ENCODE results near the gene LEPROT.

The LEPROT gene

DNA sequence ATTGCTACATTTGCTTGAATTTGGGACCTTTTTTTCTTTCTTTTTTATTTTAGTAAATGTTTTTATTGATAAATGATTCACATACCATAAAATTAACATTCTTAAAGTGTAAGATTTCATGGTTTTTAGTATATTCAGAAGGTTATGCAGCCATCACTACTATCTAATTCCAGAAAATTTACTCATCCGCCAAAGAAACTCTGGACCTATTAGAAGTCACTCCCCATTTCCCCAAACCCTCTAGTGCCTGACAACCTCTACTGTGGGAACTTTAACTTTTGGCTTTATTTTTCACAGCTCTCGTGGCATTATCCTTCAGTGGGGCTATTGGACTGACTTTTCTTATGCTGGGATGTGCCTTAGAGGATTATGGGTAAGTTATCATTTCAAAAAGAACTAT is 4.5 kb downstream of the LEPROT start:
- Histone ChIP-seq H3K9me3 (ENCODE audit: insufficient read depth, low read length, severe bottlenecking) (no peaks in the 10 kb centered on the region), H2AFZ (ENCODE audit: low read depth, low read length) (no peak overlapping the region), H3K79me2 (ENCODE audit: insufficient read depth, low read length) (peaks cover 21% of the 10 kb centered on the region), H3K4me3 (ENCODE audit: low read depth in 1 of 2, low read length in 2 of 2) (no peak overlapping the region), H3K9ac (ENCODE audit: low read depth, low read length) (no peak overlapping the region), H3K36me3 (ENCODE audit: insufficient read depth, low read length) (peaks cover 30% of the 10 kb centered on the region), H3K27ac (ENCODE audit: low read length) (no peak overlapping the region), H3K4me2 (ENCODE audit: insufficient read depth, low read length) (no peak overlapping the region), H4K20me1 (ENCODE audit: insufficient read depth, low read length) (no peaks in the 10 kb centered on the region), H3K4me1 (ENCODE audit: insufficient read depth, low read length) (peaks cover 19% of the 10 kb centered on the region), H3K27me3 (ENCODE audit: insufficient read depth, low read length, poor library complexity) (no peaks in the 10 kb centered on the region)
- ATAC-seq (ENCODE audit: insufficient read depth, low read depth), result no peak
- TF ChIP-seq EZH2 (IDR thresholded peaks at IDR 0.05; ENCODE audit: borderline replicate concordance, low read depth, low read length, severe bottlenecking), result no peak
- TF ChIP-seq, protein P1, sequence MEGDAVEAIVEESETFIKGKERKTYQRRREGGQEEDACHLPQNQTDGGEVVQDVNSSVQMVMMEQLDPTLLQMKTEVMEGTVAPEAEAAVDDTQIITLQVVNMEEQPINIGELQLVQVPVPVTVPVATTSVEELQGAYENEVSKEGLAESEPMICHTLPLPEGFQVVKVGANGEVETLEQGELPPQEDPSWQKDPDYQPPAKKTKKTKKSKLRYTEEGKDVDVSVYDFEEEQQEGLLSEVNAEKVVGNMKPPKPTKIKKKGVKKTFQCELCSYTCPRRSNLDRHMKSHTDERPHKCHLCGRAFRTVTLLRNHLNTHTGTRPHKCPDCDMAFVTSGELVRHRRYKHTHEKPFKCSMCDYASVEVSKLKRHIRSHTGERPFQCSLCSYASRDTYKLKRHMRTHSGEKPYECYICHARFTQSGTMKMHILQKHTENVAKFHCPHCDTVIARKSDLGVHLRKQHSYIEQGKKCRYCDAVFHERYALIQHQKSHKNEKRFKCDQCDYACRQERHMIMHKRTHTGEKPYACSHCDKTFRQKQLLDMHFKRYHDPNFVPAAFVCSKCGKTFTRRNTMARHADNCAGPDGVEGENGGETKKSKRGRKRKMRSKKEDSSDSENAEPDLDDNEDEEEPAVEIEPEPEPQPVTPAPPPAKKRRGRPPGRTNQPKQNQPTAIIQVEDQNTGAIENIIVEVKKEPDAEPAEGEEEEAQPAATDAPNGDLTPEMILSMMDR (IDR thresholded peaks at IDR 0.05; ENCODE audit: borderline replicate concordance, extremely low read depth, low read length, poor library complexity, severe bottlenecking), result no peak
- DNase-seq, result no peak

DNA sequence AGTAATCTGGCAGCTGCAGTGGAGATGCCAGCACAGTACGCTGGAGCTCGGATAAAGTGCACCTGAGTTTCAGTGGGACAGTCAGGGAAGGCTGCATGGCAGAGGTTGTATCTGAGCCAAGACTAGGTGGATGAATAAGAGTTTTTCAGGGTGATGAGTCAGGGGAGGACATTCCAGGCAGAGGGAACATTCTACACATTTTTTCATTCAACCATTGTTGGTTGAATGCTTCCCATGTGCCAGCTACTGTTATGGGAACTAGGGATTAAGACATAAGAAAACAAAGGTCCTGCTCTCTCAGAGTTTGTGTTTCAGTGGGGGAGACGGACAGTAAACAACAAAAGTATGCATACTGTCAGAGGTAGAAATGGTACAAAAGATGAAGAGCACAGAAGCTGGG is 5.2 kb downstream of the LEPROT start:
- H3K36me3 ChIP-seq (ENCODE audit: insufficient read depth, low read length), result peaks cover 33% of the 10 kb centered on the region

DNA sequence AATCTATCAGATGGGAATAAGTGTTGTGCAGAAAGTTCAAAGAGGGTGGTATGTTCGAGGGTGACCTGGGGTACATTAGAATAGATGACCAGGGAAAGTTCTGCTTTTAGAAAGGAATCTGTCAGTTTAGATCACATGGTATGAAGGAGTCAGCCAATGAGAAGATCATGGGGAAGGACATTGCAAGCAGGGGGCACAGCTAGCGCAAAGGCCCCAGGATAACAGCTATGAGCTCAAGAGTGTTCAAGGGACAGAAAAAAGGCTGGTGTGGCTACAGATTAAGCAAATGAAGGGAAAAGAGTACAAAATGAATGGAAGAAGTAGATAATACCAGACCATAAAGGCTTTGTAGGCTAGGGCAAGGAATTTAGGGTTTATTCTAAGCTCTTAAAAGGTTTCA is 8.6 kb downstream of the LEPROT start:
- peaks cover 42% of the 10 kb centered on the region for H3K36me3 ChIP-seq (ENCODE audit: insufficient read depth, low read length)
- TF ChIP-seq EZH2 (IDR thresholded peaks at IDR 0.05; ENCODE audit: borderline replicate concordance, low read depth, low read length, severe bottlenecking), result no peak
- TF ChIP-seq, protein P1 (IDR thresholded peaks at IDR 0.05; ENCODE audit: borderline replicate concordance, extremely low read depth, low read length, poor library complexity, severe bottlenecking), result no peak
- H3K4me2 ChIP-seq (ENCODE audit: insufficient read depth, low read length), result no peak overlapping the region
- no peaks in the 10 kb centered on the region for H3K4me1 ChIP-seq (ENCODE audit: insufficient read depth, low read length)
- no peaks in the 10 kb centered on the region for H3K27me3 ChIP-seq (ENCODE audit: insufficient read depth, low read length, poor library complexity)
- H3K27ac ChIP-seq (ENCODE audit: low read length), result no peak overlapping the region
- H3K4me3 ChIP-seq (ENCODE audit: low read depth in 1 of 2, low read length in 2 of 2), result no peak overlapping the region
- no peaks in the 10 kb centered on the region for H4K20me1 ChIP-seq (ENCODE audit: insufficient read depth, low read length)
- no peaks in the 10 kb centered on the region for H3K79me2 ChIP-seq (ENCODE audit: insufficient read depth, low read length)
- no peak for DNase-seq
- H2AFZ ChIP-seq (ENCODE audit: low read depth, low read length), result no peak overlapping the region
- no peak overlapping the region for H3K9ac ChIP-seq (ENCODE audit: low read depth, low read length)
- no peaks in the 10 kb centered on the region for H3K9me3 ChIP-seq (ENCODE audit: insufficient read depth, low read length, severe bottlenecking)
- ATAC-seq (ENCODE audit: insufficient read depth, low read depth), result no peak

More for the DNA sequence above, 5.2 kb downstream of the LEPROT start:
- no peak overlapping the region for H2AFZ ChIP-seq (ENCODE audit: low read depth, low read length)
- H3K9ac ChIP-seq (ENCODE audit: low read depth, low read length), result no peak overlapping the region
- H3K9me3 ChIP-seq (ENCODE audit: insufficient read depth, low read length, severe bottlenecking), result no peaks in the 10 kb centered on the region
- no peak for TF ChIP-seq EZH2 (IDR thresholded peaks at IDR 0.05; ENCODE audit: borderline replicate concordance, low read depth, low read length, severe bottlenecking)
- DNase-seq, result no peak
- no peak overlapping the region for H3K4me2 ChIP-seq (ENCODE audit: insufficient read depth, low read length)
- H4K20me1 ChIP-seq (ENCODE audit: insufficient read depth, low read length), result no peaks in the 10 kb centered on the region
- no peak for ATAC-seq (ENCODE audit: insufficient read depth, low read depth)
- H3K27ac ChIP-seq (ENCODE audit: low read length), result no peak overlapping the region
- H3K4me1 ChIP-seq (ENCODE audit: insufficient read depth, low read length), result peaks cover 19% of the 10 kb centered on the region
- no peak overlapping the region for H3K4me3 ChIP-seq (ENCODE audit: low read depth in 1 of 2, low read length in 2 of 2)
- H3K79me2 ChIP-seq (ENCODE audit: insufficient read depth, low read length), result peaks cover 20% of the 10 kb centered on the region
- H3K27me3 ChIP-seq (ENCODE audit: insufficient read depth, low read length, poor library complexity), result no peaks in the 10 kb centered on the region

DNA sequence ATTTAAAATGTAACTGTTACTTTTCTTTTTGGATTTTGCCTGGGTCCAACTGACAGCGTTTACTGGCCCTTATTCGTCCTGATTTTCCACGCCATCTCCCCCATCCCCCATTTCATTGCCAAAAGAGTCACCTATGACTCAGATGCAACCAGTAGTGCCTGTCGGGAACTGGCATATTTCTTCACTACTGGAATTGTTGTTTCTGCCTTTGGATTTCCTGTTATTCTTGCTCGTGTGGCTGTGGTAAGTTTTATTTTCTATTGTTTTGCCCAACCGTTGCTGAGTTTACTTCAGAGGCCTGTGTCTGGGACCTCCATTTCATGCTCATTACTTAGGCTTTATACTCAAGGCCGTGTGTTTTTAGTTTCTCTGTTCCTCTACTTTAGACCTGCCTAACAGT is 9.3 kb downstream of the LEPROT start:
- no peak for ATAC-seq (ENCODE audit: insufficient read depth, low read depth)
- Histone ChIP-seq H3K27ac (ENCODE audit: low read length) (no peak overlapping the region), H3K9me3 (ENCODE audit: insufficient read depth, low read length, severe bottlenecking) (no peaks in the 10 kb centered on the region), H3K4me1 (ENCODE audit: insufficient read depth, low read length) (no peaks in the 10 kb centered on the region), H3K4me3 (ENCODE audit: low read depth in 1 of 2, low read length in 2 of 2) (no peak overlapping the region), H3K36me3 (ENCODE audit: insufficient read depth, low read length) (peaks cover 42% of the 10 kb centered on the region), H3K4me2 (ENCODE audit: insufficient read depth, low read length) (no peak overlapping the region), H4K20me1 (ENCODE audit: insufficient read depth, low read length) (no peaks in the 10 kb centered on the region; the same call in 1 of the 2 replicates), H3K9ac (ENCODE audit: low read depth, low read length) (no peak overlapping the region), H3K27me3 (ENCODE audit: insufficient read depth, low read length, poor library complexity) (no peaks in the 10 kb centered on the region), H2AFZ (ENCODE audit: low read depth, low read length) (no peak overlapping the region), H3K79me2 (ENCODE audit: insufficient read depth, low read length) (no peaks in the 10 kb centered on the region)
- no peak for DNase-seq
- TF ChIP-seq, protein P1 (IDR thresholded peaks at IDR 0.05; ENCODE audit: borderline replicate concordance, extremely low read depth, low read length, poor library complexity, severe bottlenecking), result no peak
- TF ChIP-seq EZH2 (IDR thresholded peaks at IDR 0.05; ENCODE audit: borderline replicate concordance, low read depth, low read length, severe bottlenecking), result no peak

Data from DND-41 (cell line).